PC-3 (cell line): ENCODE results near the gene SIT1. TPM values are rescaled to one million over a fixed set of nuclear protein-coding genes. Genes with fewer than 3 reads are reported as not detected.

ENCODE experiments used
- ATAC-seq: fragments of 200-7000 bp; cut with Tn5 transposase; 2 replicates; pipeline ENCODE4 v1.9.1; 2020; ENCODE audit warnings: mild to moderate bottlenecking, moderate library complexity
- BruUV-seq: library from RNA; stranded (reverse); fragments of 400-500 nt; replicated peaks from 2 replicates; lab custom pipeline; 2021; lab: Mats Ljungman, UMichigan
- CTCF ChIA-PET: fragments of 300-600 bp; sonication (Branson Sonifier 250); formaldehyde crosslinking; loops from one replicate; lab custom pipeline; 2022; ENCODE audit warnings: antibody characterized with exemption; lab: Charles Lee
- POLR2A ChIA-PET: fragments of 300-600 bp; sonication (Branson Sonifier 250); formaldehyde crosslinking; loops from one replicate; lab custom pipeline; 2022; ENCODE audit warnings: antibody characterized with exemption; ENCODE audit not compliant: unreplicated experiment; lab: Charles Lee
- DNase-seq: peaks from one replicate; pipeline ENCODE4 v3.0.0-alpha.2; 2015
- H2AFZ ChIP-seq: fragments of 300-600 bp; sonication (generic); 2 replicates; pipeline ENCODE4 v1.6.0; 2016; ENCODE audit warnings: antibody characterized with exemption, low read length
- H3F3A ChIP-seq: fragments of 300-600 bp; sonication (generic); one replicate; pipeline ENCODE4 v1.6.0; 2017; ENCODE audit warnings: antibody characterized with exemption, low read length, control low read depth, mild to moderate bottlenecking; ENCODE audit not compliant: unreplicated experiment
- H3K27ac ChIP-seq: fragments of 300-600 bp; sonication (generic); 2 replicates; pipeline ENCODE4 v1.5.1; 2016; ENCODE audit warnings: mild to moderate bottlenecking, low read length
- H3K27me3 ChIP-seq: fragments of 300-600 bp; sonication (generic); 2 replicates; pipeline ENCODE4 v1.6.1; 2016; ENCODE audit warnings: low read length, mixed read lengths
- H3K36me3 ChIP-seq: fragments of 300-600 bp; sonication (generic); 2 replicates; pipeline ENCODE4 v1.6.1; 2016; ENCODE audit warnings: low read depth, mixed run types, low read length, mixed read lengths
- H3K4me1 ChIP-seq: fragments of 300-600 bp; sonication (generic); 2 replicates; pipeline ENCODE4 v1.5.1; 2016; ENCODE audit warnings: low read length; ENCODE audit not compliant: insufficient read depth
- H3K4me2 ChIP-seq: fragments of 300-600 bp; sonication (generic); 2 replicates; pipeline ENCODE4 v1.6.0; 2016; ENCODE audit warnings: low read length
- H3K4me3 ChIP-seq: fragments of 300-600 bp; sonication (generic); 2 replicates; pipeline ENCODE4 v1.5.1; 2016; ENCODE audit warnings: mild to moderate bottlenecking, low read length, mixed read lengths
- H3K79me2 ChIP-seq: fragments of 300-600 bp; sonication (generic); 2 replicates; pipeline ENCODE4 v1.6.1; 2017; ENCODE audit warnings: low read length, mixed read lengths
- H3K9ac ChIP-seq: fragments of 300-600 bp; sonication (generic); 2 replicates; pipeline ENCODE4 v1.6.0; 2016; ENCODE audit warnings: mild to moderate bottlenecking, low read length
- H3K9me2 ChIP-seq: fragments of 300-600 bp; sonication (generic); replicated peaks from 2 replicates; pipeline ENCODE4 v1.6.1; 2016; ENCODE audit warnings: mixed run types, low read length, mixed read lengths
- H3K9me3 ChIP-seq: fragments of 300-600 bp; sonication (generic); 2 replicates; pipeline ENCODE4 v1.6.1; 2016; ENCODE audit warnings: low read length, mixed read lengths
- H4K20me1 ChIP-seq: fragments of 300-600 bp; sonication (generic); 2 replicates; pipeline ENCODE4 v1.6.1; 2016; ENCODE audit warnings: low read length, mixed read lengths
- EZH2 ChIP-seq: fragments of 300-600 bp; sonication (generic); IDR thresholded peaks from one replicate; pipeline ENCODE4 v1.6.1; 2017; ENCODE audit warnings: antibody characterized with exemption, mild to moderate bottlenecking, low read length; ENCODE audit not compliant: unreplicated experiment
- EZH2phosphoT487 ChIP-seq: fragments of 300-600 bp; sonication (generic); IDR thresholded peaks from 2 replicates; pipeline ENCODE4 v1.6.1; 2018; ENCODE audit warnings: mild to moderate bottlenecking, antibody characterized with exemption, low read length, borderline replicate concordance
- intact Hi-C: fragments of 100-400 bp; cut with micrococcal nuclease; formaldehyde crosslinking; loops from 2 replicates; pipeline ENCODE4 v1.9.0; 2023
- total RNA-seq: library from RNA; depleted of rRNA; stranded (reverse); fragments of >200 nt; gene quantifications from 2 replicates; pipeline ENCODE4 v1.2.3, GENCODE V29; 2014
- TF ChIP-seq, protein P1 (sequence below): fragments of 300-600 bp; sonication (generic); conservative IDR thresholded peaks from 2 replicates; pipeline ENCODE4 v1.5.1; 2017; ENCODE audit warnings: antibody characterized with exemption, low read depth, mild to moderate bottlenecking, low read length

SIT1 gene
- total RNA-seq, 1 experiment from 2014 or later: not detected

DNA sequence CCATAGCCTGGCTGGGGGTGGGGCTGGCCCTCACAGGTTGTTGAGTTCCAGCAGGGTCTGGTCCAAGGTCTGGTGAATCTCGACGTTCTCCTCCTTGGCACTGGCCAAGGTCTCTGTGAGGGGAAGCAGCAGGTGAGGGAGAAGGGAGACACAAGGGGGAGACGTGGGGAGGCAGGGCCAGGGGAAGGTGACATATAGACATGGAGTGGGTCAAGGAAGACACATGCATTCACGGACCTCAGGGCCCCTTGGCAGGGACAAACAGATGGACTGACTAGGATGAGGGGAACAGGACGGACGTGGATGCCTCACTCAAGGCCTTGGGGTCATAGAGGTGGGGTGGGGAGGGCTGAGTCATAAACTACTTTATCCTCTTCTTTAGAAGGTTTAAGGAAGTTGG is 31.3 kb upstream of the SIT1 start:
- Histone ChIP-seq H3K27me3 (no peaks in the 10 kb centered on the region), H3K4me2 (no peak overlapping the region), H3K27ac (no peak overlapping the region), H3F3A (no peaks in the 10 kb centered on the region), H2AFZ (no peak overlapping the region), H4K20me1 (no peaks in the 10 kb centered on the region), H3K79me2 (no peaks in the 10 kb centered on the region), H3K9me2 (no peaks in the 10 kb centered on the region), H3K4me3 (no peak overlapping the region), H3K4me1 (no peaks in the 10 kb centered on the region), H3K9me3 (no peaks in the 10 kb centered on the region), H3K9ac (no peak overlapping the region), H3K36me3 (no peaks in the 10 kb centered on the region)
- ATAC-seq: no peak
- no TSS peak for BruUV-seq
- TF ChIP-seq EZH2phosphoT487 (no peak), EZH2 (no peak)
- TF ChIP-seq, protein P1, sequence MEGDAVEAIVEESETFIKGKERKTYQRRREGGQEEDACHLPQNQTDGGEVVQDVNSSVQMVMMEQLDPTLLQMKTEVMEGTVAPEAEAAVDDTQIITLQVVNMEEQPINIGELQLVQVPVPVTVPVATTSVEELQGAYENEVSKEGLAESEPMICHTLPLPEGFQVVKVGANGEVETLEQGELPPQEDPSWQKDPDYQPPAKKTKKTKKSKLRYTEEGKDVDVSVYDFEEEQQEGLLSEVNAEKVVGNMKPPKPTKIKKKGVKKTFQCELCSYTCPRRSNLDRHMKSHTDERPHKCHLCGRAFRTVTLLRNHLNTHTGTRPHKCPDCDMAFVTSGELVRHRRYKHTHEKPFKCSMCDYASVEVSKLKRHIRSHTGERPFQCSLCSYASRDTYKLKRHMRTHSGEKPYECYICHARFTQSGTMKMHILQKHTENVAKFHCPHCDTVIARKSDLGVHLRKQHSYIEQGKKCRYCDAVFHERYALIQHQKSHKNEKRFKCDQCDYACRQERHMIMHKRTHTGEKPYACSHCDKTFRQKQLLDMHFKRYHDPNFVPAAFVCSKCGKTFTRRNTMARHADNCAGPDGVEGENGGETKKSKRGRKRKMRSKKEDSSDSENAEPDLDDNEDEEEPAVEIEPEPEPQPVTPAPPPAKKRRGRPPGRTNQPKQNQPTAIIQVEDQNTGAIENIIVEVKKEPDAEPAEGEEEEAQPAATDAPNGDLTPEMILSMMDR: no peak
- ChIA-PET POLR2A (no interaction called here), CTCF (no interaction called here)
- DNase-seq: no peak
- intact Hi-C loops: no loop called here

DNA sequence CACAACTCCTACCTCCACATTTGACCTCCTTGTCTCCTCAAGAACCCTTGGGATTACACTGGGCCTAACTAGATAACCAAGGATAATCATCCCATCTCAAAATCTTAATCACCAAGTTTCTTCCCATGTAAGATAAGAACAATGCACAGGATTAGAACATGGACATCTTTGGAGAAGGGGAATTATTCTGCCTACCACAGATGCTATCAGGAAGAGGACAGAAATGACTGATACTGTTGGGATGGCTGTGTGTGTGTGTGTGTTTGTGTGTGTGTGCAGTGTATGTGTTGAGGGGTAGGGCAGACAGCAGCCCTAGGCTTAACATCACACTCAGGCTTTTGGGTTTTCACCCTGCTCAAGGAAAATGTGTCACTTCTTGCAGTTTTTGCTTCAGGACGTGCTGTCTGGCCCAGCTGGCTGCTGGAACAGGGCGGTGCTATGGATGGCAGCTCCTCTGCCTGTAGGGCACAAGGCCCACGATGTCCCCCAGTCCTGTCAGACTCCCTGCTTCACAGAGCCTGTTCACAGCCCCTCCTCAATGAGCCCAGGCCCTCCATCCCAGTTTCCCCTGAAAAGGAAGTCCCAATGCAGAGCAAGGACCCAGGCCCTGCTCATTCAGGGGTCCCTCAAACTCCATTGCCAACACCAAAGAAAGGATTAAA is 30.7 kb upstream of the SIT1 start:
- Histone ChIP-seq H4K20me1 (no peaks in the 10 kb centered on the region), H3K4me3 (no peak overlapping the region), H3K27ac (no peak overlapping the region), H3K4me2 (no peak overlapping the region), H3K27me3 (no peaks in the 10 kb centered on the region), H2AFZ (no peak overlapping the region), H3K9ac (no peak overlapping the region), H3F3A (no peaks in the 10 kb centered on the region), H3K9me2 (no peaks in the 10 kb centered on the region), H3K9me3 (no peaks in the 10 kb centered on the region), H3K36me3 (no peaks in the 10 kb centered on the region), H3K4me1 (no peaks in the 10 kb centered on the region), H3K79me2 (no peaks in the 10 kb centered on the region)
- ATAC-seq: no peak
- no peak for DNase-seq
- ChIA-PET CTCF (no interaction called here), POLR2A (no interaction called here)
- intact Hi-C loops: no loop called here
- TF ChIP-seq EZH2: no peak
- TF ChIP-seq, protein P1: no peak
- TF ChIP-seq EZH2phosphoT487: no peak
- BruUV-seq: no TSS peak

DNA sequence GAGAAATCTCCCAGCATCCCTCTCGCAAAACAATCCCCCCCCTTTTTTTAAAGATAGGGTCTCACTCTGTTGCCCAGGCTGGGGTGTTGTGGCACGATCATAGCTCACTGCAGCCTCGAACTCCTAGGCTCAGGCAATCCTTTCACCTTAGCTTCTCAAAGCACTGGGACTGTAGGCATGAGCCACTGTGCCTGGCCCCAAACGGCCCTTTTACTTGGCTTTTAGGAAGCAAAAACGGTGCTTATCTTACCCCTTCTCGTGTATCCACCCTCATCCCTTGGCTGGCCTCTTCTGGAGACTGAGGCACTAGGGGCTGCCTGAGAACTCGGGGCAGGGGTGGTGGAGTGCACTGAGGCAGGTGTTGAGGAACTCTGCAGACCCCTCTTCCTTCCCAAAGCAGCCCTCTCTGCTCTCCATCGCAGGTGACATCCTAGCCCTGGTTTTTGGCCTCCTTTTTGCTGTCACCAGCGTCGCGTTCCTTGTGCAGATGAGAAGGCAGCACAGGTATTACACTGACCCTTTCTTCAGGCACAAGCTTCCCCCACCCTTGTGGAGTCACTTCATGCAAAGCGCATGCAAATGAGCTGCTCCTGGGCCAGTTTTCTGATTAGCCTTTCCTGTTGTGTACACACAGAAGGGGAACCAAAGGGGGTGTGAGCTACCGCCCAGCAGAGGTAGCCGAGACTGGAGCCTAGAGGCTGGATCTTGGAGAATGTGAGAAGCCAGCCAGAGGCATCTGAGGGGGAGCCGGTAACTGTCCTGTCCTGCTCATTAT is 29.8 kb upstream of the SIT1 start:
- no peaks in the 10 kb centered on the region for H3K4me1 ChIP-seq
- DNase-seq: no peak
- H3K9me2 ChIP-seq: no peaks in the 10 kb centered on the region
- no peaks in the 10 kb centered on the region for H3K79me2 ChIP-seq
- H3K9me3 ChIP-seq: no peaks in the 10 kb centered on the region
- POLR2A ChIA-PET: no interaction called here
- H3K4me2 ChIP-seq: no peak overlapping the region
- no peaks in the 10 kb centered on the region for H3F3A ChIP-seq
- H3K36me3 ChIP-seq: no peaks in the 10 kb centered on the region
- intact Hi-C loops: no loop called here
- H3K9ac ChIP-seq: no peak overlapping the region
- H3K27me3 ChIP-seq: no peaks in the 10 kb centered on the region
- TF ChIP-seq EZH2 (no peak), EZH2phosphoT487 (no peak)
- TF ChIP-seq, protein P1: no peak
- no peak overlapping the region for H3K27ac ChIP-seq
- no peak overlapping the region for H3K4me3 ChIP-seq
- no TSS peak for BruUV-seq
- H2AFZ ChIP-seq: no peak overlapping the region
- peak; percentile 22 for ATAC-seq
- CTCF ChIA-PET: no interaction called here
- no peaks in the 10 kb centered on the region for H4K20me1 ChIP-seq
